Stimulated activated CD8-positive, alpha-beta memory T cell treated with anti-CD3 and anti-CD28 coated beads, Interleukin-12 subunit alpha, Interleukin-12 subunit beta, amount 100 ng/mL, for 1 hour (primary cell): ENCODE results near the gene MARCHF11.

Experiments
- DNase-seq: peaks from one replicate; pipeline ENCODE4 v3.0.0-alpha.2; 2020; ENCODE audit warnings: low read depth

The MARCHF11 gene, protein sequence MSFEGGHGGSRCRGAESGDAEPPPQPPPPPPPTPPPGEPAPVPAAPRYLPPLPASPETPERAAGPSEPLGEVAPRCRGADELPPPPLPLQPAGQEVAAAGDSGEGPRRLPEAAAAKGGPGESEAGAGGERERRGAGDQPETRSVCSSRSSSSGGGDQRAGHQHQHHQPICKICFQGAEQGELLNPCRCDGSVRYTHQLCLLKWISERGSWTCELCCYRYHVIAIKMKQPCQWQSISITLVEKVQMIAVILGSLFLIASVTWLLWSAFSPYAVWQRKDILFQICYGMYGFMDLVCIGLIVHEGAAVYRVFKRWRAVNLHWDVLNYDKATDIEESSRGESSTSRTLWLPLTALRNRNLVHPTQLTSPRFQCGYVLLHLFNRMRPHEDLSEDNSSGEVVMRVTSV

DNA sequence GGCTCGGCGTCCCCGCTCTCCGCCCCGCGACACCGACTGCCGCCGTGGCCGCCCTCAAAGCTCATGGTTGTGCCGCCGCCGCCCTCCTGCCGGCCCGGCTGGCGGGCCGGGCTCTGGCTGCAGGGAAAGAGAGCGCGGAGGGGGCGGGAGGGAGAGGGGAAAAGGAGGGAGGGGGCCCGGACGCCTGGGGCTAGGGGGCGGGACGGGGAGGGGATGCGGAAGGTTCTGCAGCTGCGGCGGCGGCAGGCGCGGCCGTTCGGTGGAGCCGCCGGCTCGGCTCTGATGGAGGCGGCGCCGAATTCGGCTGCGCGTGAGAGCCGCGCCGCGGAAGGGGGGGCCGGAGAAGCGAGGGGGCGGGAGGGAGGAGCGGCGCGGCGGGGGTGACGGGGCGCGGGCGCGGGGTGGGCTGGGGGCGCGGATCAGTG lies at the start of gene MARCHF11:
Gene MARCHF11, minus strand, starts transcription at position 281 of the 425 bp plus-strand sequence. Its CDS starts 216 bp downstream, at position 65.
- no peak for DNase-seq

DNA sequence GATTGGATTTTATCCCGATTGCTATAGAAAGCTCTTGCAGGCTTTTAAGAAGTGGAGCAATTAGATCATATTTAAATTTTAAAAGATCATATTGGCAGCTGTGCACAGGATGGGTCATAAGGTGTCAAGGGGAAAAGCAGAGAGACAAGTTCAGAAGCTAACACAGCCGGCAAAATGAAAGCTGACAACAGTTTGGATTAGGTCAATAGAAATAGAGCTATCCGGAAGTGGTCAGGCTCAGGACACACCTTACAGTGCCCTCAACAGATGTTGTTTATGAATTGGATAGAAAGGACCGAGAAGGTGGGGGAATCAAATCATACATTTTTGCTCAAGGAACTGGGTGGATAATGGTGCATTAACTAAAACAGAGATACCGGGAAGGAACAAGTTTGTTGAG lies 46.3 kb upstream of the MARCHF11 start:
- DNase-seq, result no peak

DNA sequence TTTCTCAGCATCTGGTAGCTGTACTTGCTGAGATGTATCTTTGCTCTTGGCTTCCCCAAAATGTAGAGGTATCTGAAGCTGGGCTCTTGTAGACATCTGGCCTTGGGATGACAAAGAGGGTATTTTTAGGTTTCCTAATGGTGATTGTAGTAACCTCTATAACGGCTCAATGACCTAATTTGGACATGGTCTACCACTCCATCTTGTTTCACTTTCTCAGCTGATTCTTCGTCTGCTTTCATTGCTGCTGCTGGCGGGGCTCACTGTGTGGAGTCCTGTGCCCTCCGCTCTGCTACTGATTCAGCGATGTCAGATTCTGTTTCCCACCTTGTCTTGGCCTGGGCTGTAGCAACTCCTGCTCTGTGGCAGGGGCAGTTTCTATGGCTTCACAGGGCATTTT lies 12.7 kb upstream of the MARCHF11 start:
- no peak for DNase-seq

DNA sequence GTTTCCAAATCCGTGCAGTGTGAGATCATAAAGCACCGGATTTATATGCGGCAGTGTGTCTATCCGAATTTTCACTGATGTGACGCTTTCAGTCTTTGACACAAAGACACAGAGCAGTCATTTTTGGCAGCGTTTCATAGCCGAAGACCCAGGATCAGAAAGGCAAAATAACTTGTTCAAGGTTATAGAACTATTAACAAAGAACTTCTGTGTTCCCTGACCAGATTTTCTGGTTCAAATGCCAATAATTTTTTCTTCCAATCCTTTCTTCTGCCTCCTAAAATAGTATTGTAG lies 1.1 kb upstream of the MARCHF11 start:
- DNase-seq, result no peak

DNA sequence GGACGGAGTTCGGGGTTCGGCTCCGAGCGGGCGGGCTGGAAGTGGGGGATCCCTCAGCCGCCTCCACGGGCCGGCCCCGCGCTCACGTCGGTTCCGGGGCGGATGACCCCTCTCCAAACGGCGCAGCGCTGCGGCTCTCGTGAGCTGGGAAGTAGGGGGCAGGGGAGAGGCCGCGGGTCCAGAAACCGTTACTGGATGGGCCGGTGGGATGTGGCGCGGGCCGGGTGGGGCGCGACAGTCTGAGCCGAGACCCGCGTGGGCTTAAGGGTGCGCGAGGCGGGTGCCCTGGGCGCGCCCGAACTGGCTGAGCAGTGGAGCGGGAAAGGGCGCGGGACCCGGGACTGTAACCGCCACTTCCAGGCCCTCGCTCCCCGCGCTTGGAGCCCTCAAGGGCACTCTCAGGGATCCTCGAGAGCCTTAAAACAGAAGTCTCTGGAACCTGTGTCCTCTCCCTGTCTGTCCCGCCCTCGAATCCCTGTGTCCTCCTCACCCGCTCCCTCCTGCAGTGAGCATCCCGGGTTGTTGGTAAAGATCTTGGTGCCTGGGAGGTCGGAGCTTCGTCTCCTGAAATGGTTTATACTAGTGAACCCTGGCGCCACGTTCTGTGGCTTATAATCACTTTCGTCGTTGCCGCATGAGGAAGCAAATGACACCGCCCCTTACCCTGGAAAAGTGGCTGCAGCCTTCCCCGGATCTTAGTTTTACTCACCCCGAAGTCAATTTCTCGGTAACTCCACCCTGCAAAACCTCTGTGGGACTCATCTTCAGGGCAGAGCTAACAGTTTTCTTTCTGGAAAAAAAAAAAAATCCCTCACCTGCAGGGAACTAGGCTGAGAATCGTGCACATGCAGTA lies 571 bp upstream of the MARCHF11 start:
- no peak for DNase-seq

DNA sequence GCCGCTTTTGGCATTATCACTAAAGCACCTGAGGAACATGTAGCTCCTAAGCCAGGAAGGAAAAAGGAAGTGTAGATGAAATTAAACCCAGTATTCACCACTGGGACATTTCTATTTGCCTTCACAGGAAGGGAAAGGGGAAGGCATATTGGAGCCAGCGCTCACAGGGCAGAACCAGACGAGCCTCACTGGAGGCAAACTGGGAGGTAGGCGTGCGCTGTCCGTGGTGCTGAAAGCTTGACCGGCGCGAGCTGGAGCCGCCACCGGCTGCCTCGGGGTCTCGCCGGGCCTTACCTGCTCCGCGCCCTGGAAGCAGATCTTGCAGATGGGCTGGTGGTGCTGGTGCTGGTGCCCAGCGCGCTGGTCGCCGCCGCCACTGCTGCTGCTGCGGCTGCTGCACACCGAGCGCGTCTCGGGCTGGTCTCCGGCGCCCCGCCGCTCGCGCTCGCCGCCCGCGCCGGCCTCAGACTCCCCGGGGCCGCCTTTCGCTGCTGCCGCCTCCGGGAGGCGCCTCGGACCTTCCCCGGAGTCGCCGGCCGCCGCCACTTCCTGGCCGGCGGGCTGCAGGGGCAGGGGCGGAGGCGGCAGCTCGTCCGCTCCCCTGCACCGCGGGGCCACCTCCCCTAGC lies 732 bp downstream of the MARCHF11 start:
- DNase-seq, result no peak

DNA sequence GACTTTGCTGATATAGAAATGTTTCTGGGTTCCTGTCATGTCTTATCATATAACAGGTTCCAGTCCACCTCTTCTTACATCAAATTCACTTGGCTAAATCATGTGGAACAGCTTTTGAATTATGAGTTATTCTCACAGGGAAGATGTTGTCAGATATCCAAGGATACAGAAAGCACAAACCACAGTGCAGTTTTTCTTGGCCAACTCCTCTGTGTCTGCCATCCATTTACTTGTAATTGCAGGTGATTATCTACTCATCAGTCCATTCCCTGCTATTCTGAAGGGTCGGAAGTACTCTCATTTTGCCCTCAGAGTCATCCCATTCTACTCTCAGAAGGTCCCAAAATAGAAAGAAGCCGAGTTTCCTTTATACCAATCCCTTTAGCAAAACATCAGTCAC lies 10.0 kb downstream of the MARCHF11 start:
- DNase-seq, result no peak

DNA sequence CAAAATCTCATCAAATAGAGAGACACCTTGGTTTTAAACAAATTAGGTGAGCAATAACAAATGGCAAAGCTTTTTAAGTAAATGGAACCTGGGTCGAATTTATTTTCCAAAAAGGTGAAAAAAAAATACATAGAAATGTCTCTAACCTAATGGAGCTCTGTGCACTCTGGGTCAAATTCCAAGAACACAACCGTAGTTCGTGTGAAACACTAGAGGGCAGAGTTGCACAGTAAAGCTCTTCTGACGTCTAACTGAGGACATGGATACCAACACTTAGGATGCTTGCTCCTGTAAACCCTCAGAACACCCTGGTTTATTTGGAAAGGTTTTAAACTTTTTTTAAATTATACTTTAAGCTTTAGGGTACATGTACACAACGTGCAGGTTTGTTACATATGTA lies 18.9 kb downstream of the MARCHF11 start:
- DNase-seq, result no peak

DNA sequence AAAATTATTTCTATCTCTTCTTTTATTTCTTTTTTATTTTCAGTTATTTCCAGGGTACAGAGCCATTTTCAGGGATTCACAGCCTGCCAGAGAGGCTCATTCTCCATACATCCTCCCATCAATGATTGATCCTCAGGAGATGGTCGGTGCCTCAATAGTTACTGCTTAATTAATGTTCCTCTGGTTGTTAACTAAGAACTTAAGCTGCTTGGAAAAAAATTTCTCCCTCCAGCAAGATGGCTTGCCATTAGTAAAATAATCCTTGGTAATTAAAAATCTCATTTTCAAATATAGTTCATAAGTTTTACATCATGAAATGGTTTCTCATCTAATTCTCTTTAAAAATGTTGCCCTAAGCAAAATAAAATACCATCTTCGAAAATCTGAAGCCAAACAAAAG lies 20.0 kb downstream of the MARCHF11 start:
- no peak for DNase-seq

DNA sequence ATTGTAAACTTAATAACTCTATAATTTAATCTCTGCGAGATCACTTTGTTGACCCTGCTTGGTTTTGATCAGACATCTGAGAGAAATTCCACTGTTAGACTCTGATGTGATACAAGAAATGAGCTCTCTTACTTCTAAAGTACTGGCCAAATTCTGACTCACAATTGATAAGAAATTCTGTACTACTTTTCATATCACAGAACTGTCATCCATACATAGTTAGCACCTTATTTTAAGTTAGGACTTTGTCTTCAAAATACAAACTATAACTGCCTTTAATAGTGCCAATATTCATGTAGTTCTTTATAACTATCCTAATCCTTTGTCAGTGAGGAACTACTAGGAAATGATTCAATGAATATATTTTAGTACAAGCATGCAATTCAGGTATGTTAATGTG lies 23.4 kb downstream of the MARCHF11 start:
- no peak for DNase-seq

DNA sequence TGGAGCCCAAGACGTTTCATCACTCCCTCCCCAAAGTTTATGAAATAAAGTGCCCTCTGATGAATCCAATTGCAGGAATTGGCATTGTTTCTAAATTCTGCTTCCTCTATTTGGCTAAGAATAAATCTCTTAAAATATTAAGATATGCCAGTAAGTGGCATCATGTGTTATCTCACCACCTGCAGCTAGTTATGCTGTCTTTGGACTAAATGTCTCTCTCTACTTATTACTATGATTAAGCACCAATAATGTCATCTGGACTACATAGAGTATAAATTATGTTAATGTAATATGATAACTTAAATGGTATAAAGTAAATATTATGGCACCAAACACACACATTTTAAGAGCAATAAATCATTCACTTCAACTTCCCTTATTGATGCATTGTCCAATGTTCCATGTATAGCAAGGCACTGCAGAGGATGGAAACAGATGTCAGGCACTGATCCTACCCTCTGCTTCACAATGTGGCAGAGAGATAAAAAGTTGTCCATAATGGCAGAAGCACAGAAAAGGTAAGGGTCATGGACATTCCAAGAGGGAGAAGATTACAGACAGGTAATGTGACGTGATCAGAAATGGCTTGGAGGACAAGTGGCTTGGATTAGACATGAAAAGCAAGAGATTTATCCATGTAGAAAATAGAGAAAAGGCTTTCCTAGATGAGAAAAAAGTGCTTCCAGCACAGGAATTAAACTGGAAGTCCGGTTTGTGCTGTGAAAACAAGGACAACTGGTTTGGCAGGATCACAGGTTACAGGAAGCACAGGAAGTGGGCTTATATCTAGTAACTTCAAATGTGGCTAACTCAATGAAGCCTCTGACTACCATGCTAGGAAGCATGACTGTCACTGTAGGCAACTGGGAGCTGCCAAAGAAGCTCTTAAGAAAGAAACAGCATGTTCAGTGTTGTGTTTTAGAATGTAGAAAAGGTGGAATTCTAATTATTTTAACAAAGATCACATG lies 26.7 kb downstream of the MARCHF11 start:
- no peak for DNase-seq

DNA sequence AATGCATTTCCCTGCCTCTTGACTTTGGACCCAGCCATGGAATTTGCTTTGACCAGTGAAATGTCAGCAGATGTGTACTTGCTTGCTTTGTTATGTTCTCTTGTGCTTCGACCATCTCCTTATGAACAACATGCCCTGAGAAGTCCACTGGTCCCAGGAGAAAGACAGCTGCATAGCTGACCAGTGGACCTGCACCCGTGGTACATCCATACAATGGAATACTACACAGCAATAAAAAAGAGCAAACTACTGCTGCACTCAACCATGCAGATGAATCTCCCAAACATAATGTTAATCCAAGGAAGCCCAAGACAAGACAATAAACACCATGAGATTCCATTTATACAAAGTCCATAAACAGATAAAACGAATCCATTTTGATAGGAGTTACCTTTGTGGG lies 30.0 kb downstream of the MARCHF11 start:
- DNase-seq, result no peak

DNA sequence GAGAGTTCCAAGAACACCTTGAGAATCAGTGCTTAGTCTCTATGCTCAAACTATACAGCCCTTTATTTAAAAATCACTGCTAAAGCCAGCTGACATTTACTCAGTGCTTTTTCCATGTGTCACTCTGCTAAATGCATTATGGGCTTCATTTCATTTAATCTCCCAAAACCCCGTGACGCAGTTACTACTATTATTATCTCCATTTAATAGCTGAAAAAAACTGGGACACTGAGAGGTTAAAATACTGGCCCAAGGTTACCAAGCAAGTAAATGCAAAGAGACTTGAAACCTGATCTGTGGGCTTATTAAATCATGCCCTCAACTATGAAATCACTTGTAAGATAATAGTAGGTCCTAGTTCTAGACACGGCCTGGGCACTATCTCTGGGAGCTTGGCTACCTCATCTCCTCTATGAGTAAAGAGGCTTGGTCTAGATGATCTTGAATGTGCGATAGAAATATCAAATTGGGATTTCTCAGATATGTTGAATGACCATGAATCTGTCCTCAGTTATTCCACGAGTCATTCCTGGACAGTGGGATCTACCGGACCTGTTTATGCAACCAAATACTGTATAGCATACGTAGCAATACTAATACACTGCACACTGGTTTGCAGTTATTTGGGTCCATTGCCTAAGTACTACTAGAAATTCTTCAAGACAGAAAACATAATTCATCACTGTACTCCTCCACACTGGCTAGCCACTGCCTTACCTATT lies 32.3 kb downstream of the MARCHF11 start:
- DNase-seq, result no peak

DNA sequence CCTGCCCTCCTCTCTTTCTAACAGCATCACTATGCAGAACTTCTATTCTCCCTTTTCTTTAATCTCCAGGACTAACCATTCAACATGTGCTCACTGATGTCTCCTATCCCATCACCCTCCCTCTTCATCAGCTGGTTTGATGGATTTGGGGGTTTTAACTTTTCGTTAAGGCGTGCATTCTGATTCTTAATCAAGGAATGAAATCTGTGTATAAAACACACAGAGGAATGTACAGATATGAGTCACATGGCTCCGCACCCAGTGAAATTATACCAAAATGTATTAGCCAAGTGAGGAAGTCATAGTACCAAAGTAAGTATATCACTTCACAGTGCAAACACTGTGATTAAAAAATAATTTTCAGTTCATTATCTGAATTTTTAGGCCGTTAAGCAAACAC lies 35.2 kb downstream of the MARCHF11 start:
- no peak for DNase-seq

DNA sequence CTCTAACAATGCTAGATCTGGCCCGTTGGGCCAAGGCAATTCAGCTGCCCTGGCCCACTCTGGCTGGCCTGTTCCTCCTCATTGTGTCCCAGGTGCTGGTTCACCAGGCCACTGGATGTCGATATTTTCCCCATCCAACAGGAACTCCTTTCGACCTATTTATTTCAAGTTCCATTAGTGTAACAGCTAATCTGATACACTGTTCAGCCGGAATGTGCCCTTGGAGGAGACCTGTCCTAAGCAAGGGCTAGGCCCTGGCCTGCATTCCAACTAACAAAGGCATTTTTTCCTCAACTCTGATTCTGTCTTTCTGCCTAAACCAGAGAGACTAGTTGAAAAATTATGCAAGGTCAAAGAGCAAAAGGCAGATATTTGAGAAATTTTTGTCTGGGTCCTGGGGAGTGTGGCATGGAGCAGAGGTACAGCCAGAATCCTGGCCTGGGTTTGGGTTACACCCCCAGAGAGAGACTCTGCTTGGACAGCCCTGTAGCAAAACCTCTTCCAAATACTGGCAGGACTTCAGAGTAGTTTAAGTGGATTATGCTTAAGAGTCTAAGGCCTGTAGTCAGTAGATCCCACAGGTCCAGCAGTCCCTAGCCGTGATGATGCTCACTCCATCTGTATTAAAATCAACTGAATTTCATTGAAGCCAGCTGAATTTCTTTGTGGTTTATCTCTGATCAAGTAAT lies 36.1 kb downstream of the MARCHF11 start:
- no peak for DNase-seq

DNA sequence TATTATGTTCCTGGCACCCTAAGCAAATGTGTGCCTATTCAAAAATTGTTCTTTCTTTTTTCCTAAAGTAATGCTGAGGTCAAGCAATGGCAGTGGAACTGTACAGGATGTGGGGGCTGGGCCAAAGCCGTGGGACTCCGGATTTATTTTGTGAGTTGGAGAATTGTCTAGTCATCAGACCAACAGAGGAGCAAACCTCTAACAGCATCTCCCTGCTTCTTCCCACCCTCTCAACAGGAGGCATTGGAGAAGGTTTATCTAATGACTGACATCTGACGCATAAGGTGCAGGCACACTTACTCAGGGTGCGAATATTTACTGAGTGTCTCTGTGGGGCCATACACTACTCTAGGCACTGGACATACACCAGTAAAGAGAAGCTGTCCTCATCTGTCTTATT lies 38.6 kb downstream of the MARCHF11 start:
- no peak for DNase-seq

DNA sequence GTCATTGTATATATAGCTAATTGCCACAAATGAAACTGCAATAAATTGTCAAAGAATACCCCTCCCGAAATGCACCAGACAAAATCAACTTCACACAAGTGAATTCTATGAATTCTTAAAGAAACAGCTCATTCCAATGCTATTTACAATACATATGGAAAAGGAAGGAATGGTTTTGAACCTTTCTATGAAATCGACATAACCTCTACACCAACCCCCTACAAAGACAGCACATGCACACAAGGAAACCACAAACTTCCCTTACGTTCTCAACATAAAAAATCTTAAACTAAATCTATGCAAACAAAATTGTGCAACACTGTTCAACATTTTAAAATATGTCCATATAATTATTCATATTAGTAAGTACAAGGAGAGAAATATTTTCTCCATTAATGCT lies 39.2 kb downstream of the MARCHF11 start:
- DNase-seq, result no peak

DNA sequence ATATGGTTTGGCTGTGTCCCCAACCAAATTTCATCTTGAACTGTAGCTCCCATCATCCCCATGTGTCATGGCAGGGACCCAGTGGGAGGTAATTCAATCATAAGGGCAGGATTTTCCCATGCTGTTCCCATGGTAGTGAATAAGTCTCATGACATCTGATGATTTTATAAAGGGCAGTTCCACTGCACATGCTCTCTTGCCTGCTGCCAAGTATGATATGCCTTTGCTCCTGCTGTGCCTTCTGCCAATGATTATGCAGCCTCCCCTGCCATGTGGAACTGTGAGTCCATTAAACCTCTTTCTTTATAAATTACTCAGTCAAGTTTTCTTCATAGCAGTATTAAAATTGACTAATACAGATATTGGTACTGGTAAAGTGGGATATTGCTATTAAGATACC lies 42.4 kb downstream of the MARCHF11 start:
- DNase-seq, result no peak

DNA sequence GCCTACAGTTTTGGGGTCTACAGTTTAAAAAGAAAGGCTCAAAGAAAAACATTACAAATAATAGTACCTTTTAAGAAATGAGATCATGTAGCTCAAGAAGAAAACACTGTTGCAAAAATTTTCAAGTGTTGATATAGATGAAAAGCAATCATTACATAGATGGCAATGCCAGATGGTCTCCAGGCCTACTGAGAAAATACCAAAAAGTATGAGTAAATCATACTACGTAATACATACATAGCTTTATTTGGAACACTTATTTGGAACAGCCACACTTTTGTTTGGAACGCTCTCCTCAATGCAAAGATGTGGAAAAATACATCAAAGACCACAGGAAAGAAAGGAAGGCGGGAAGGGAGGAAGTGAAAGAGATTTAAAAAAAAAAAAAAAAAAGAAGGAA lies 44.1 kb downstream of the MARCHF11 start:
- DNase-seq, result no peak

DNA sequence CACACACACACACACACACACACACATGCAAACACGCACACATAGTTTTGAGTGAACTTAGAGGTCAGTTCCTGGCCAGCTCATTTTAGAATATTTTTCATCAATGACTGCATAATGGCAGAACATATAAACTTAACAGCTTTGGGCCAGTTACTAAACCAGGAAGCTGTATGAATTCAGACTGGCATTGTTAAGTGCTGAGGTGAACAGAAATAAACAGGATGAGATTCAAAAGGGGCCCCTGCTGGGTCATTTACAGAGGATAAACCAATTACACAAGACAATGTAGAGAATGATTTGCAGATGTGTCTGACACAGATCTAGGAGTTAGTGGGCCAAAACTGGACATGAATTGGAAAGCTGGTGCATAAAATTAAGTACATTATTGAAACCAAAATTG lies 44.6 kb downstream of the MARCHF11 start:
- no peak for DNase-seq

DNA sequence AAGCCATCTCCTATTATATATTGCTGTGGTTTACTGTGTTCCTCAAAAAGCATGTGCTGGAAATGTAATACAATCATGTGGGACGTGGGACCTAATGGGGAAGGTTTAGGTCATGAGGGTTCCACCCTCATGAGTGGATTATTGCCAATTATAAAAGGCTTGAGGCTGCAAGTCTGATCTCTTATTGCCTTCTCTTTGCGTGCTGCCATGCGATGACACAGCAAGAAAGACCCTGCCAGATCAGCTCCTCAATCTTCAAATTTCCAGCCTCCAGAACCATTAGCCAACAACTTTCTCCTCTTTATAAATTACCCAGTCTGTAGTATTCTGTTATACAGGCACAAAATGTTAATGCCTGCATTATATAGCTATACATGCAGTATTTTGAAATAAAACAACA lies 45.4 kb downstream of the MARCHF11 start:
- DNase-seq, result no peak
